ENCODE measurements around the gene FBXO3.

FBXO3 gene

DNA sequence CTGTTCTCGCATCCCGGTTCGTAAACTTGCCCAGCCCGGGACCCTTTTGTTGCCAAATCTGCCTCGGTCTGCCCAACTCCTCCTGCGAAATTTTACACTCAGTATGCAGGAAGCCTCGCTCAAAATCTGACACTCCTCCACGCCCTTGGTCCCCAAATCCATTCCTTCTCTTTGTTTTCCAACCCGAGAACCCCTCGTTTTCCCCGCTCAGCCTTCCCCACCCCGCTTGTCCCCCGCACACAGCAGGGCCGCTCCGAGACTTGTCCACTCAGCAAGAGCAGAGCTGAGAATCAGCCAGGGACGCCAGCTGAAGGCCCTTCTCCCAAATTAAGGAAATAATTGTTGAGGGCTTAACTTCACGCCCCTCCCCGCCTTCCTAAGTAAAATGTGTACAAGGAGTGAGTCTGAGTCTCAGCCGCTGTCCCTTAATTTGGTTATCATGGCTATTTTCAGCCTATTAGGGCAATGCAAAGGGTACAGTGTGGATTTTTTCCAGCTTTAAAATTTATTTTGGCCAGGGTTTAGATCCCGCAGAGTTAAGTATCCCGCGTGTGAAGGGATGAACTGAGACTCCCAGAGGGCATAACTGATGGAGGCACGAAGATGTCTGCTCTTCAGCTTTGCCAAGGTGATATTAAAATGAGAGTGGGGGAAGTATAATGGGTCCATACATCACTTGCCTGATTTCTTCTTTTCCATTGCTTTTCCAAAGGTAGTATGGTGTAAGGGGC is 581 bp upstream of the FBXO3 start:
- peak in 24 of 42 donors; percentile 7 to 69 (median 36) for DNase-seq
- intact Hi-C loops (cut with DNase I) = loop anchor here (5.0 kb wide), 1 partner anchor 38 kb away; the partner anchor contains the start of gene CD59

DNA sequence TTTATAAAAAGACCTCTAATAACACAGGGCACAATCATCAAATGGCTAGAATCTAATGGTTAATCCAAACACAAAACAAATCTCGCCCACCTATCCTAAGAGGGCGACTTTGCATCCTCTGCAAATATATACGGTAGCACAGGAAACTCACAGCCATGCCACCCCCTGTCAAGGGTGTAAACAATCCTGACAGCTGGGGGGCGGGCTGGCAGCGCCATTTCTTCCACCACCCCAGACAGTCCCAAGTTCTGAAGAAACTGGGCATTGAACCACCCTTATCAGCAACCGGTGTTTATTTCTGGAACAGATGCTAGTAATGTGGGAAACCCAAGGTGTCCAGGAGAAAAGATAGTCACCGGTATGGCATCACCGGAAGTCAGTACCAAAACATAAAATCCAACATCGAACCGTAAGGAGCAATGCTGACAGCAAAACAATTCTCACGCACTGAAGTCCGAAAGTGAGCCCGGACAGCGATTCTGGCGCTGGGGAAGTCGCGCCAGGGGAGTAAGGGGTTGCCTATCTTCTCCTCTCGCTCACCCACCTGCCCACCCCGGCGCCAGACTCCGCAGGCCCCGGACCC is 825 bp downstream of the FBXO3 start:
- DNase-seq = peak in 40 of 42 donors; percentile 9 to 69 (median 47)
- intact Hi-C loops (cut with DNase I) = loop anchor here (5.0 kb wide), 1 partner anchor 36 kb away; the partner anchor contains the start of gene CD59

DNA sequence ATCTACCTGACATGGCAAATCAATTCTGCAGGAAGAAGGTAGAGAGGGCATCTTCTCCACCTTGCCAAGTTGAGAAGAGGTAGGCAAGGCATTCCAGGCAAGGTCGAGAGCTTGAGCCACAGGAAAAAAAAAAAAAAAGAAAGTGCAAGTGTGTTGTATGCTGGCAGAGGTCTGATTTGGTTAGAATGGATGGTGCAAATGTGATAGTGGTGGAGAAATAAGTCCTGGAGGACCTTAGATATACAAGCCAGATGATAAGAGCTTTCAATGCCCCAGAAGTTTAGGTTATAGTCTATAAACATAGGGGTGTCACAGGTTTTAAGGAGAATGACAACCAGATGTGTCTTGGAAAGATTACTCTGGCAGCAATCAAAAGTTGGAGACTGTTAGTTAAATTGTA is 1.4 kb downstream of the FBXO3 start:
- DNase-seq = peak in 1 of 42 donors; percentile 27
- intact Hi-C loops (cut with DNase I) = loop anchor here (5.0 kb wide), 1 partner anchor 36 kb away; the partner anchor contains the start of gene CD59

DNA sequence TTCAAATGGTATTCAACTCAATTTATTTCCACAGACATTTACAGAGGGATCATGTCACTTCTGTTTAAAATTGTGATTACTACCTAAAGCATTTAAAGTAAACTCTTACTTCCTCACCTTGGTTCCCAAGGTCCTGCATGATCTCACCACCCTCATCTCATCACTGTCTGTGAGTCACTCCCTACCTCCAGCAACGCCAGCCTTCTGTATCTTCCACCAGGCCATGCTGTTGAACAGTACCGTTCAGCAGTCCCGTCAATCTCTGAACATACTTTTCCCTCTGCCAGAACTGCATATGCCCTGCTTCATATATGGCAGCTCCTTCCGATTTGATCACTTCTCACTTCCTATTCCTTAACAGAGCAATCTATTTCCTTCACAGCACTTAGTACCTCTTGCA is 2.0 kb downstream of the FBXO3 start:
- intact Hi-C loops (cut with DNase I) = loop anchor here (5.0 kb wide), 1 partner anchor 35 kb away; the partner anchor contains the start of gene CD59

DNA sequence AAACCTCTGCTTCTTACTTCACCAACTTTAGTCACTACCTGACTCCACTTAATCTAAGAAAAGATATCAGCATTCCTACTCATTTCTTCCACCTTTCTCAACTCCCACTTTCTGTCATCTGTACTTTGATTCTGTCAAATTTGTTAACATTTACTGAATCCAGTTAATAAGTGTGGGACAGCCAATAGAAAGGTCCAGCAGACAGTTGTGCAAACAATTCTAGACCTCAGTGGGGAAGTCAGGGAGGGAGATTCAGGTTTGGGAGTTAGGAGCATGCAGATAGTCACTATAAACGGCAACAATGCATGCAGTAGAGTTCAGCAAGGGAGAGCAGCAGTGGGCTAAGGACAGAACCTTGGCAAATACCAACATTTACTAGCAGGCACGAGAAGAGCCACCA is 4.1 kb downstream of the FBXO3 start:
- intact Hi-C loops (cut with DNase I) = loop anchor here (5.0 kb wide), 1 partner anchor 33 kb away; the partner anchor contains the start of gene CD59

More for the DNA sequence above, 2.0 kb downstream of the FBXO3 start:
- DNase-seq = peak in 7 of 42 donors; percentile 21 to 59 (median 31)

DNA sequence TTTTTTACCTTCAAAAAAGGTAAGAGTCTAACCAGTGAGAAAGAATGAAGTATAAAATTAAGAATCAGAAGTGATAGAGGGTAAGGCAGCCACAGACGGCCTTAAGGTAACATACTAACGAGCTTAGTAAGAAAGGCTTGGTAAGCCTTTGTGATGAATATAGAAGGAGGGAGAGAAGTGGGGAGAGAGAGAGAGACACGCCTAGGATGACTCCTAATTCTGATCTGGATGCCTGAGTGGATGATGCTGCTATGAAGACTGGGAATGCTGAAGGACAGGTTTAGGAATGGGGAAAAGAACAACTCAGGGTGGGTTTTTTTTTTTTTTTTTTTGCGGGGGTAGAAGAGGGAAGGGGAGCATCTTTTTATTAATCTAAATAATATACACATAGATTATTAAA is 4.8 kb downstream of the FBXO3 start:
- intact Hi-C loops (cut with DNase I) = no loop called here
- no peak for DNase-seq

More for the DNA sequence above, 4.1 kb downstream of the FBXO3 start:
- no peak for DNase-seq

DNA sequence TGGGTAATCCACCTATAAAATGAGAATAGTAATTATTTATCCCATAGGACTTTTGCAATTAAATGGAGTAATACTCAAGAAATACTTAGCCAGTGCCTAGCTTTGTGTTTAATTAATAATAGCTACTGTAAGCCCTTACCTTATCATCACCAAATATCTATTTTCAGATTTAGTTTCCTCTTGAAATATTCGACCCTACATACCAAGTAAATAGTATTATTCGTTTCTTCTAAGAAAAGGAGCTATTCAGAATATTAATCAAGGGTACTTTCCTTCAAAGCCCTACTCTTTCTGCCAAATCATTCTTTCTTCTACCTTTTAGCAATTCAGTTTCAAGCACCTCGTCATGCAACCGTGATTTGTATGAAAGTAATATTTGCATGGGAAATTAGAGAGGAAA is 6.7 kb downstream of the FBXO3 start:
- DNase-seq = no peak
- intact Hi-C loops (cut with DNase I) = no loop called here

DNA sequence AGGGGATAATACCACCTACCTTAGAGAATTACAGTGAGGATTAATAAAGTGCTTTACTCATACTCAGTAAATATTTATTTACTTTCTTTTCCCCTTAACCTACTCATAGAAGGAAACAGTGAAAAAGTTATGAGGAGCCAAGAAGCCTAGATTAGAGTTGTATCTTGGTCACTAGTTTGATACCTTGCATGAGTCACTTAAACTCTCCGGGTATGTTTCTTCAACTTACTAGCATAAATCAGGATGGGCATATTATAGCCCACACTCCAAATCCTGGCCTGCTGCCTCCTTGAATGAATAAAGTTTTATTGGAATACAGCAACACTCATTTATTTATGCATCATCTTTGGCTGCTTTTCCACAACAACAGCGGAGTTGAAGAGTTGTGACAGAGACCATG is 8.2 kb downstream of the FBXO3 start:
- intact Hi-C loops (cut with DNase I) = no loop called here
- no peak for DNase-seq

DNA sequence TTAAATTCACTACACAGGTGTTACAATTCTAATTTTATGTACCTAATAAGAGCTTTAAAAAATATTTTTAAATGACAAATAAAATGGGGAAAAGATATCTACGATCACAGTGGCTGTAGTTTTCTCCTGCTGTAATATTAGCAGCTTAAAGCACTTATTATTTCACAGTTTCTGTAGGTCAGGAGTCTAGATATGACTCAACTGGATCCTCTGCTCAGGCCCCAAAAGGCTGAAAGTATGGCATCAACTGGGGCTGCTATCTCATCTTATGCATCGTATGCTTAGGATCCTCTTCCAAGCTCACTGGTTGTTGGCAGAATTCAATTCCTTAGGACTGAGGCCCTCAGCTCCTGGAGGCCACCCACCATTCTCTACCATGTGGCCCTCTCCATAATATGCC is 12.8 kb downstream of the FBXO3 start:
- intact Hi-C loops (cut with DNase I) = no loop called here
- DNase-seq = no peak

DNA sequence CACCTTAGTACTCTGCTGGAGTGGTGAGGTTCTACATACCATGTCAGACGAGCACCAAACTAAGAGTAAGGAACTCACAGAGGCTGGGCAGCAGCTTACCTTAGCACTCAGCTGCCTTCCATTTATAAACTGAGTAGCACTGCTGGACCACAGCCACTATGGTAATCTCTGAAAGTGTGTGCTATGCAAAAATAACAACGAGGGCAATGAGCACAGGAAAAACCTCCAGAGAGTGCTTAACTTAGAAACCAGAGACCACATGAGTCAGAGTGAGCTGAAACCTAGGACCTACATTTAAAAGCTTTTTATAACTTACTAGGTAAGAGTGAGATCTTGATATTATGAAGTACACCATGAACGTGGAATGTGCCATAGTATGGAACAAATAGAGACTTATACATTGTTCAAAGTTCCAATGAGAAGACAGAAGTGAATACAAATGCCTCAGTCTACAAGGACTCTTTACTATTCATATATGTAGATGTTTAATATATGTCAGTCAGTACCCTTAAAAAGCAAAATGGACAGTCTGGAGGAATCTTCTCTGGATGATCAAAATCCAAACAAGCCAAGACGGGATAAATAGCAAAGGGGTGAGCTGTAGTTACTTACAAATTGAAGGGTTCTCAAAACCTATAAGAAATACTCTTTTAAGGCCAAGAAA is 20.9 kb downstream of the FBXO3 start:
- DNase-seq = no peak
- intact Hi-C loops (cut with DNase I) = no loop called here

DNA sequence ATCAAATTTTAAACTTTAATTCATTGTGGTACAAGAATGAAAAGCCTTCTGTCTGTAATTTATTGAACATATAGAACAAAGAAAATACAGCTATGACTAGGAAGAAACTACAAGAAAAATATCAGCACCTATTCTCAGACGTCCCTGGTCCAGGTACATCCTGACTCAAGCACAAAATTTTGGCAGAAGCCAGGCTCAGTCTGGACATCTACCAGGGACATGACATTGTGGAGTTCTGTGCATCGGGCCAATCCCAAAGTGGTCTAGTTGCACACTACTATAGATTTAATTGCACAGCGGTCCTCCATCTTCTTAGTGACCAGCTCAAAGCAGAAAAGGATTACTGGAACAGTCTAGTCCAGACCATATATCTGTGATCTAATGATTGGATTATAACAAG is 22.4 kb downstream of the FBXO3 start:
- DNase-seq = no peak
- intact Hi-C loops (cut with DNase I) = no loop called here

DNA sequence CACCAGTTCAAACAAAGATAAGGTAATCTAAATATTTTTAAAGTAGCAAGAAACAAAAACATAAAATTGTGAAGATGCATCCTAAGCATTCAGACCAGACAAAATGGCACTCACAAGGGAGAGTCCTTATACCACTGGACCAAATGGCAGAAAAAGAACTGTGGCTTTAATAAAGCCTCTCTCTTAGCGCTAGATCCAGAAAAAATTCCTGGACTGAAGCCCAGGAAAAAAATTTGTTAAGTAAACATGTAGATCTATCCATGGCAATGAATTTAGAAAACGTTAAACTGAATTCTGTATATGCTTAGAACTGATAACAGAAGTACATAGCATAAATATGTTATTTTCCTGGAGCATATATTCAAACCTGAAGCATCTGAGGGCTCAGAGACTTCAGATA is 26.3 kb downstream of the FBXO3 start:
- intact Hi-C loops (cut with DNase I) = no loop called here
- DNase-seq = no peak

DNA sequence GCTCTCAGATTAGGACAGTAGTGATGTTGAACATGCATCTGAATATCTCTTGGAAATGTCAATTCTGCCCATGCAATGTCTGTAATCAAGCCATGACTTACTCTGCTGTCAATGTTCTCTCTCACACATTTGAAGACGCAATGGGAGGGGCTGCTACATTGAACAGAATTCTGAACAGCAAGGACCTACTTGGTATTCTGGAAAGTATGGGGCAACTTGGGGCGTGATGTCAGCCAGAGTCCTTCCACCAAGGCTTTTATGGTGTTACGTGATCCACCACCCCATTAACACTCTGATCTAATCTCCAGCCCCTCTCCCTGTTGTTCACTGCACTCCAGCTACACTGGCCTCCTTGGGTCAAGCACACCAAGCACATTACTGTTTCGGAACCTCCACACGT is 31.0 kb downstream of the FBXO3 start:
- intact Hi-C loops (cut with DNase I) = no loop called here
- no peak for DNase-seq

DNA sequence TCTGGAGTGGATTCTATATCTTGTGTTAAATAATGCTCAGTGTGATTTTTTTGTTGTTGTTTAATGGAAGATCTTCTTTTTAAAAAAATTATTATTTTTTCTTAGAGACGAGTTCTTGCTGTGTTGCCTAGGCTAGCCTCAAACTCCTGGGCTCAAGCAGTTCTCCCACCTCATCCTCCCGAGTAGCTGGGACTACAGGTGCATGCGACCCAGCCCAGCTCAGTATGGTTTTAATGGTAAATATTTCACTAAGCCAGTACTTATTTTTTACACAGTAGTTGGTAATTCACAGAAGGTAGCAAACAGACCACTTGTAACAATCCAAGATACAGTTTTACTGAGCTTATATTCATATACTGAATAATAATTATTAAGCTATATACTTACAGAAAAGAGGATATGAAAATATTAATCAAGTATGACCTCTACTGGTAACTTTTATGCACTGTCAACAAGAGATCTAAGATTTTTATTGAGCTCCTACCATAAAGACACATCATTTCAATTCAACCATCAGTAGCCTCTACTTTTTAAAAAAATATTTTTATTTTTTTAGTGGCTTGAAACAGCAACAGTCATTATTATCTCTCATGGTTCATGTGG is 32.0 kb downstream of the FBXO3 start:
- peak in 1 of 42 donors; percentile 40 for DNase-seq
- intact Hi-C loops (cut with DNase I) = no loop called here

DNA sequence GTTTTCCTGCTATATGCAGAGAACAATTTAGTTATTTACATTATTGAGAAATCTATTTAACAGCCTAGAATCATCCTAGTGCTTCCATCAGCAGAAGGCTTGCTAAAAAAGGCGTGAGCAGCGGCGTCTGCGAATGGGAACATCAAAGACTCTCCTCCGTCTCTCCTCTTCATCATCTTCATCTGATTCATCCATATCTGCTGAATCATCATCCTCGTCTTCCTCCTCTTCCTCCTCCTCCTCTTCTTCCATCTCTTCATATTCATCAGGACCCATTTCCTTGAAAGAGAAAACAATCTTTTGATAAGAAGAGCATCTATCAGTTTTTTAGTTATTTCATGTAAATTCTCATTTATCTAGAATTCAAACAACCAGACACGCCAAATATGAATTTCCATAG is 32.5 kb downstream of the FBXO3 start:
- intact Hi-C loops (cut with DNase I) = no loop called here
- peak in 1 of 42 donors; percentile 21 for DNase-seq

DNA sequence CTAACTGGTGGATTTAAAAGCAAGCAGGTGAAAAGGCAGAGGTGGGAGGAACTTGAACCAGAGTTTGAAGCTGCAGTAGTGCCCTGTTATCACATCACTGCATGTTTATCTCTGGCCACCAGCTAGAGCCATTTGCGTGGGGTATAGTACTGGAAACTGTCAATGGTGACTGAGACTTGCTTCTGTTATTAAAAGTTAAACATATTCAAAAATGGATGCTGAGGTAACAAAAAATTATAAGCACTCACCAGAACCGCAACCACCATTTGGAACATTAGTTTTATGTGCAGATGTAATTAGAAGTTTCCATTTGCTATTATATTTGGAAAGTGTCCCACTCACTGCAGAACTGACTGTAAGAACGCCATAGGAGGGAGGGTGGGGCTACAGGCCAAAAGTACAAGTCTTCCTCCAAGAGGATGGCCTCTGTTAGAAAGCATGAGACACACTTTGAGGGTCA is 36.9 kb downstream of the FBXO3 start:
- intact Hi-C loops (cut with DNase I) = loop anchor here (5.0 kb wide), 2 partner anchors 35 kb away; partner anchors contain the start of genes C11orf91 and FBXO3
- DNase-seq = no peak

DNA sequence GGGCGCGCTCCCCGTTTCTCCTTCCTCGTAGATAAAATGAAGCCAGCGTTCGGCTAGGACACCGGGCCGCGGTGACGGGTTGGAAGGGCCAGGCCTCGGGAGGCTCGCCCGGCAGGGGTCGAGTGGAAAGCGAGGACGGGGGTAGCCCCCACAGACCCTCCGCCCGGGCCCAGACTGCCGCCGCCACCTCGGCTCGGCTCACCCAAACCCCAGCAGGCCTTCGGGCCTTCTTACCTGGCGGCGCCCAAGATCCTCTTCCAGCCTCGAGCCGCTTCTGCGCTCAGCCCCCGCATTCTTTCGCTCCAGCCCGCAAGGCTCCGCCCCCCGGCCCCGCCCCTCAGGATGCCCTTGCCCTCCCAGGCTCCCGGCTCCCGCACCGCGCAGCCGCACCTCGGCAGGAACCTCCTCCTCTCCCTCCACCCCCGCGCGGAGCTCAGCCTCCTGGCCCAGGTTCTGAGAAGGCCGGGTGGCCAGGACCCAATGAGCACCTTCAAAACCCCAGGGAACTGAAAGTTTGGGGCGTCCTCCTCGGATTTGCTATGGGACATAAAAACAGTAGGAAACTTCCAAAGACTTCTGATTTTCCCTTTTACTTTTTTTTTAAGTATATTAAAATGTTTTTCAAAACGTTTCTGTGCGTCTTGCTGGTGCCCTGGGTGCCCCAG is 38.0 kb downstream of the FBXO3 start, which contains the start of gene CD59:
TSS of gene CD59 (minus strand) at position 276 of the 665 bp plus-strand sequence. CDS start 13,978 bp downstream, outside the sequence.
- DNase-seq = peak; percentile 83 to 98 (median 96)
- intact Hi-C loops (cut with DNase I) = loop anchor here (5.0 kb wide), 2 partner anchors 34 to 36 kb away; partner anchors contain the start of genes C11orf91 and FBXO3
